K562 (cell line): ENCODE measurements around the gene IMPDH2. TPM values are rescaled to one million over a fixed set of nuclear protein-coding genes. Genes with fewer than 3 reads are reported as not detected.

Experiments
- BHLHE40 ChIP-seq: IDR thresholded peaks from 2 replicates; pipeline ENCODE4 v1.6.1; 2011; ENCODE audit warnings: low read length, improper control_type of control experiment
- CBFA2T2 ChIP-seq: fragments of 450-650 bp; conservative IDR thresholded peaks from 2 replicates; pipeline ENCODE4 v1.6.1; 2017; ENCODE audit warnings: mild to moderate bottlenecking
- CEBPB ChIP-seq: fragments of 450-650 bp; IDR thresholded peaks from 2 replicates; pipeline ENCODE4 v1.6.1; 2016; ENCODE audit warnings: missing genetic modification characterization, missing compliant biosample characterization
- CREB1 ChIP-seq, 2 experiments: sonication (generic) in 1 of 2; formaldehyde crosslinking in 1 of 2; IDR thresholded peaks; 2 replicates each; pipeline versions ENCODE4 v1.6.1 to v1.8.0; 2012 to 2022; ENCODE audit warnings: inconsistent platforms in 1 of 2, mild to moderate bottlenecking in 1 of 2, missing genetic modification reagents in 1 of 2, moderate library complexity in 1 of 2
- CSDE1 ChIP-seq, 2 experiments: fragments of 450-650 bp; IDR thresholded peaks; 2 replicates each; pipeline ENCODE4 v1.6.1; 2016; ENCODE audit warnings: mild to moderate bottlenecking in 1 of 2
- ELF4 ChIP-seq: fragments of 450-650 bp; formaldehyde crosslinking; IDR thresholded peaks from 2 replicates; pipeline ENCODE4 v1.4.0; 2022; ENCODE audit warnings: missing genetic modification characterization
- ETS1 ChIP-seq: conservative IDR thresholded peaks from 2 replicates; pipeline ENCODE4 v1.6.1; 2011; ENCODE audit warnings: low read depth, mild to moderate bottlenecking, low read length; ENCODE audit not compliant: control insufficient read depth
- GATA2 ChIP-seq: sonication (generic); formaldehyde crosslinking; IDR thresholded peaks from 2 replicates; pipeline ENCODE4 v1.4.0; 2020; ENCODE audit warnings: mild to moderate bottlenecking, missing genetic modification reagents
- KDM1A ChIP-seq, 2 experiments: fragments of 450-650 bp; IDR thresholded peaks; 2 replicates each; pipeline ENCODE4 v1.6.1; 2016; ENCODE audit warnings: mild to moderate bottlenecking in 2 of 2
- POLR2A ChIP-seq: fragments of 450-650 bp; conservative IDR thresholded peaks from 2 replicates; pipeline ENCODE4 v1.6.1; 2016
- POLR2AphosphoS2 ChIP-seq: IDR thresholded peaks from 2 replicates; pipeline ENCODE4 v1.6.1; 2012; ENCODE audit warnings: low read length, improper control_type of control experiment
- POLR2B ChIP-seq: fragments of 450-650 bp; IDR thresholded peaks from 2 replicates; pipeline ENCODE4 v1.6.1; 2018; ENCODE audit warnings: low read depth; ENCODE audit not compliant: partially characterized antibody
- RBFOX2 ChIP-seq: fragments of 200-400 bp; formaldehyde crosslinking; IDR thresholded peaks from 2 replicates; pipeline ENCODE4 v1.6.1; 2017; ENCODE audit warnings: low read depth, mild to moderate bottlenecking, low read length, moderate library complexity
- SP1 ChIP-seq: sonication (generic); formaldehyde crosslinking; IDR thresholded peaks from 2 replicates; pipeline ENCODE4 v1.8.1; 2022; ENCODE audit warnings: mild to moderate bottlenecking, missing genetic modification reagents
- SUPT5H ChIP-seq: fragments of 450-650 bp; IDR thresholded peaks from 2 replicates; pipeline ENCODE4 v1.6.1; 2016
- ZNF318 ChIP-seq, 2 experiments: fragments of 450-650 bp; IDR thresholded peaks; 2 replicates each; pipeline ENCODE4 v1.6.1; 2016; ENCODE audit warnings: mild to moderate bottlenecking in 2 of 2, borderline replicate concordance in 1 of 2, low read depth in 1 of 2, moderate library complexity in 1 of 2
- ZNF561 ChIP-seq: fragments of 450-650 bp; formaldehyde crosslinking; conservative IDR thresholded peaks from 2 replicates; pipeline ENCODE4 v1.4.0; 2020; ENCODE audit warnings: mild to moderate bottlenecking, moderate library complexity
- ZNF77 ChIP-seq: fragments of 250-450 bp; sonication (Bioruptor Pico); IDR thresholded peaks from 2 replicates; pipeline ENCODE4 v1.5.0; 2020
- polyA plus RNA-seq, 8 experiments: library from polyadenylated mRNA; depleted of rRNA in 4 of 8; stranded (reverse) in 5 of 8; unstranded in 3 of 8; fragments of >200 nt; fragmentation: Nextera tagmentation in 2 of 8; fragmentation: Illumina TruSeq in 1 of 8; extraction: Ambion mirVana in 2 of 8; extraction: Trizol in 1 of 8; gene quantifications; 2 replicates each; pipeline versions ENCODE4 v1.2.1 to v1.2.3, GENCODE V29; 2011 to 2014; ENCODE audit warnings: inconsistent platforms in 1 of 8, missing spikeins in 1 of 8
- total RNA-seq, 7 experiments: library from RNA; depleted of rRNA in 6 of 7; stranded (reverse); fragments of >200 nt in 6 of 7; fragmentation: Illumina TruSeq in 2 of 7; extraction: Trizol in 2 of 7; gene quantifications; 2 replicates each; pipeline versions ENCODE4 v1.2.1 to v1.2.3, GENCODE V29; 2011 to 2021; ENCODE audit warnings: low replicate concordance in 1 of 7

The IMPDH2 gene
- total and polyA plus RNA-seq, 9 of the 15 experiments (the other 6 are each of a cell fraction or from before 2014, with no cell fraction given) = 318 to 507 (median 366) TPM

DNA sequence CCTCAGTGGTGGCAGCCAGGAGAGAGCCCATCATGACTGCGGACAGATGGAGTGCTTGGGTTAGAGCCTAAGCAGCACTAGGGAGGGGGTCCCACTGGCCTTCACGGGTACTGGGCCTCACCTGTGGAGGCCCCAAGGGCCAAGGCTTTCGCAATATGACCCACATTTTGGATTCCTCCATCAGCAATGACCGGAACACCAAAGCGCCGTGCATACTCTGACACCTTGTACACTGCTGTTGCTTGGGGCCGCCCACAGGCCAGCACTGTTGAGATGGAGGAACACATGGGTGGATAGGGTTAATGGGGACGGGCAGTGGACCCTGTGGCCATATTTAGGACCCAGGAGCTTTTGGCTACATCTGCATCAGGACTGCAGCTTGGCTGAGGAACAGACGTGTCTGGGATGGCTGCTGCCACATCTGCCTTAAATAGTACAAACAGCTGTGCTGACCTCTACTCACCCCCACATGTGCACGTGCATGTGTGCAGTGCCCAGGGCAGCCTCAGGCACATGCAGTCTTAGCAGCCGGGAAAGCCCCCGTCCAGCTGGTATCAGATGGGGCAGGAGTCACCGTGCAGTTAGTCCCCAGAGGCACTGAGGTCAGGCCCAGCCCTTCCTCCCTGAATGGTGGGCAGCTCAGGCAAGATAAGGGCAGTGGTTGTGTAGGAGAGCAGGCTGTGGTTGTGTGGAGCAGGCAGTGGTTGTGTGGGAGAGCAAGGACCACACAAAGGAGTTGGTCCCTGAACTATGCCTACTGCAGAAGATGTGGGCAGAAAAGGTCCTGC is 4.0 kb downstream of the IMPDH2 start (continued):
- TF ChIP-seq ZNF318 (IDR thresholded peaks at IDR 0.05; ENCODE audit: borderline replicate concordance in 1 of 2, low read depth in 1 of 2) (no peak), ZNF561 (CRISPR knock-in tag) (no peak), SP1 (CRISPR knock-in tag) (0 out of 2 replicates have a peak, but pooled peaks have one; percentile 16), ETS1 (peak; percentile 58; the same call in 1 of the 2 replicates), POLR2A (peak; percentile 69), BHLHE40 (peak; percentile 79), POLR2AphosphoS2 (peak; percentile 89), CEBPB (tag) (peak; percentile 57), CREB1 (IDR thresholded peaks at IDR 0.05) (0 out of 2 replicates have a peak, but pooled peaks have one; percentile 7), CREB1 (CRISPR knock-in tag; IDR thresholded peaks at IDR 0.05) (no peak), POLR2B (peak; percentile 64), CSDE1 (IDR thresholded peaks at IDR 0.05) (no peak), CBFA2T2 (0 out of 2 replicates have a peak, but pooled peaks have one; percentile 24), RBFOX2 (peak; percentile 70), GATA2 (CRISPR knock-in tag) (0 out of 2 replicates have a peak, but pooled peaks have one; percentile 24), ELF4 (CRISPR knock-in tag) (0 out of 2 replicates have a peak, but pooled peaks have one; percentile 31), SUPT5H (peak; percentile 71), ZNF77 (no peak), KDM1A (IDR thresholded peaks at IDR 0.05) (0 out of 4 replicates have a peak, but pooled peaks of 1 of the 2 experiments have one; percentile 37)
